Testis (tissue), 2 donors: Measurements from ENCODE around the gene MVB12A.

ENCODE experiments used
- CTCF ChIP-seq, 3 experiments: fragments of 450-650 bp in 2 of 3; fragments of 200-600 bp in 1 of 3; sonication (generic) in 1 of 3; IDR thresholded peaks; one replicate each; pipeline ENCODE4 v1.5.1; 2016 to 2019; ENCODE audit warnings: antibody characterized with exemption in 3 of 3, mild to moderate bottlenecking in 2 of 3, moderate library complexity in 1 of 3
- POLR2A ChIP-seq: fragments of 450-650 bp; IDR thresholded peaks from one replicate; pipeline ENCODE4 v1.6.1; 2017; ENCODE audit warnings: antibody characterized with exemption, mild to moderate bottlenecking, moderate library complexity

- TF ChIP-seq CTCF (IDR thresholded peaks at IDR 0.05): no peak
- TF ChIP-seq POLR2A: no peak
Measured at GRCh38 chr19:17376935-17377600, 42.8 kb upstream of the MVB12A start, which contains the start of gene PLVAP.
